GM23338 (cell line): ENCODE measurements around the gene HOATZ.

Experiments
- CREB1 ChIP-seq: fragments of 250-450 bp; sonication (Bioruptor Pico); IDR thresholded peaks from 2 replicates; pipeline ENCODE4 v1.5.0; 2020; ENCODE audit warnings: low read depth, mild to moderate bottlenecking, moderate library complexity
- EZH2 ChIP-seq: fragments of 200-600 bp; sonication (generic); IDR thresholded peaks from one replicate; pipeline ENCODE4 v1.8.0; 2017; ENCODE audit warnings: antibody characterized with exemption, mild to moderate bottlenecking, low read depth; ENCODE audit not compliant: unreplicated experiment
- EZH2phosphoT487 ChIP-seq: fragments of 200-600 bp; sonication (generic); IDR thresholded peaks from one replicate; pipeline ENCODE4 v1.8.1; 2018; ENCODE audit warnings: antibody characterized with exemption; ENCODE audit not compliant: unreplicated experiment
- JUNB ChIP-seq: IDR thresholded peaks from one replicate; pipeline ENCODE4 v1.6.1; 2016; ENCODE audit warnings: antibody characterized with exemption; ENCODE audit not compliant: unreplicated experiment
- POLR2AphosphoS5 ChIP-seq: IDR thresholded peaks from 2 replicates; pipeline ENCODE4 v1.6.1; 2016; ENCODE audit warnings: antibody characterized with exemption, low read depth
- STAT1 ChIP-seq: IDR thresholded peaks from one replicate; pipeline ENCODE4 v1.6.1; 2016; ENCODE audit warnings: antibody characterized with exemption; ENCODE audit not compliant: unreplicated experiment
- TF ChIP-seq, protein P1 (sequence below), 2 experiments: fragments of 200-600 bp in 1 of 2; sonication (generic) in 1 of 2; conservative IDR thresholded peaks; 2 replicates each; pipeline versions ENCODE4 v1.5.1 to v1.6.1; 2016 to 2017; ENCODE audit warnings: antibody characterized with exemption in 2 of 2, low read depth in 2 of 2, mild to moderate bottlenecking in 2 of 2, moderate library complexity in 1 of 2
- TF ChIP-seq, protein P2 (sequence below): IDR thresholded peaks from one replicate; pipeline ENCODE4 v1.6.1; 2018; ENCODE audit warnings: antibody characterized with exemption; ENCODE audit not compliant: unreplicated experiment

DNA sequence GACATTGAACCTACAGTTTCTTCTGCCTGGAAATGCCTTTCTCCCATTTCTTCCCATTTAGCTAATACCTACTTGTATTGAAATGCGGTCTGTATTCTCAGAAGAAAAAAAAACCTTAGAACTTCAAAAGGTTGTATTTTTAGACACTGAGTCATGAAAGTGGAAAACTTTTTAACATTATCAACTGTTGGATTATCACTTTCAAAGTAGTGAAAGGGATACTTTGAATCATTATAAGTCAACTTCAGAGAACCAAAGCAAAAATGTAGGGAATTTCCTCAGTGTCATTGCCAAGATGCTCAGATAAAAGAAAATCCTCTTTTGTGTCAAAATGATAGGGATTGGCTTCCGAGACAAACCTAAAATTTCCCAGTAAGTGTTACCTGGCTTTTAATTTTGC lies 6.6 kb downstream of the HOATZ start:
- TF ChIP-seq CREB1: no peak
- TF ChIP-seq EZH2phosphoT487: no peak
- TF ChIP-seq, protein P1, sequence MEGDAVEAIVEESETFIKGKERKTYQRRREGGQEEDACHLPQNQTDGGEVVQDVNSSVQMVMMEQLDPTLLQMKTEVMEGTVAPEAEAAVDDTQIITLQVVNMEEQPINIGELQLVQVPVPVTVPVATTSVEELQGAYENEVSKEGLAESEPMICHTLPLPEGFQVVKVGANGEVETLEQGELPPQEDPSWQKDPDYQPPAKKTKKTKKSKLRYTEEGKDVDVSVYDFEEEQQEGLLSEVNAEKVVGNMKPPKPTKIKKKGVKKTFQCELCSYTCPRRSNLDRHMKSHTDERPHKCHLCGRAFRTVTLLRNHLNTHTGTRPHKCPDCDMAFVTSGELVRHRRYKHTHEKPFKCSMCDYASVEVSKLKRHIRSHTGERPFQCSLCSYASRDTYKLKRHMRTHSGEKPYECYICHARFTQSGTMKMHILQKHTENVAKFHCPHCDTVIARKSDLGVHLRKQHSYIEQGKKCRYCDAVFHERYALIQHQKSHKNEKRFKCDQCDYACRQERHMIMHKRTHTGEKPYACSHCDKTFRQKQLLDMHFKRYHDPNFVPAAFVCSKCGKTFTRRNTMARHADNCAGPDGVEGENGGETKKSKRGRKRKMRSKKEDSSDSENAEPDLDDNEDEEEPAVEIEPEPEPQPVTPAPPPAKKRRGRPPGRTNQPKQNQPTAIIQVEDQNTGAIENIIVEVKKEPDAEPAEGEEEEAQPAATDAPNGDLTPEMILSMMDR (conservative IDR thresholded peaks at IDR 0.05; ENCODE audit: low read depth in 2 of 2): no peak
- TF ChIP-seq EZH2: no peak
- no peak for TF ChIP-seq POLR2AphosphoS5
- no peak for TF ChIP-seq JUNB
- TF ChIP-seq, protein P2, sequence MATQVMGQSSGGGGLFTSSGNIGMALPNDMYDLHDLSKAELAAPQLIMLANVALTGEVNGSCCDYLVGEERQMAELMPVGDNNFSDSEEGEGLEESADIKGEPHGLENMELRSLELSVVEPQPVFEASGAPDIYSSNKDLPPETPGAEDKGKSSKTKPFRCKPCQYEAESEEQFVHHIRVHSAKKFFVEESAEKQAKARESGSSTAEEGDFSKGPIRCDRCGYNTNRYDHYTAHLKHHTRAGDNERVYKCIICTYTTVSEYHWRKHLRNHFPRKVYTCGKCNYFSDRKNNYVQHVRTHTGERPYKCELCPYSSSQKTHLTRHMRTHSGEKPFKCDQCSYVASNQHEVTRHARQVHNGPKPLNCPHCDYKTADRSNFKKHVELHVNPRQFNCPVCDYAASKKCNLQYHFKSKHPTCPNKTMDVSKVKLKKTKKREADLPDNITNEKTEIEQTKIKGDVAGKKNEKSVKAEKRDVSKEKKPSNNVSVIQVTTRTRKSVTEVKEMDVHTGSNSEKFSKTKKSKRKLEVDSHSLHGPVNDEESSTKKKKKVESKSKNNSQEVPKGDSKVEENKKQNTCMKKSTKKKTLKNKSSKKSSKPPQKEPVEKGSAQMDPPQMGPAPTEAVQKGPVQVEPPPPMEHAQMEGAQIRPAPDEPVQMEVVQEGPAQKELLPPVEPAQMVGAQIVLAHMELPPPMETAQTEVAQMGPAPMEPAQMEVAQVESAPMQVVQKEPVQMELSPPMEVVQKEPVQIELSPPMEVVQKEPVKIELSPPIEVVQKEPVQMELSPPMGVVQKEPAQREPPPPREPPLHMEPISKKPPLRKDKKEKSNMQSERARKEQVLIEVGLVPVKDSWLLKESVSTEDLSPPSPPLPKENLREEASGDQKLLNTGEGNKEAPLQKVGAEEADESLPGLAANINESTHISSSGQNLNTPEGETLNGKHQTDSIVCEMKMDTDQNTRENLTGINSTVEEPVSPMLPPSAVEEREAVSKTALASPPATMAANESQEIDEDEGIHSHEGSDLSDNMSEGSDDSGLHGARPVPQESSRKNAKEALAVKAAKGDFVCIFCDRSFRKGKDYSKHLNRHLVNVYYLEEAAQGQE: no peak
- no peak for TF ChIP-seq STAT1
